ENCODE data around the gene MALRD1. TPM values are rescaled to one million over a fixed set of nuclear protein-coding genes. Genes with fewer than 3 reads are reported as not detected.

Gene MALRD1
- total and polyA plus RNA-seq, 2 donors (not counting 1 experiment from before 2014, with no cell fraction given) = 0.62 to 1.7 TPM

GRCh38 chr10:19200211-19200610 is 151.6 kb downstream of the MALRD1 start:
- TF ChIP-seq EZH2 (IDR thresholded peaks at IDR 0.05; ENCODE audit: low read length, missing control alignments) (no peak), CTCF (conservative IDR thresholded peaks at IDR 0.05 in 1 of 2, IDR thresholded peaks at IDR 0.05 in 1 of 2; ENCODE audit: low read depth in 1 of 2, low read length in 2 of 2) (no peak)
- no peak overlapping the region for H3K27ac ChIP-seq (ENCODE audit: insufficient read depth, low read length)
- no peak overlapping the region for H3K9ac ChIP-seq (ENCODE audit: insufficient read depth, low read length)
- H4K20me1 ChIP-seq (ENCODE audit: control insufficient read depth, extremely low read depth, insufficient read depth, low read length) = no peaks in the 10 kb centered on the region
- no peak overlapping the region for H3K4me3 ChIP-seq (replicated peaks in 1 of 4; ENCODE audit: control extremely low read depth in 1 of 4, insufficient read depth in 1 of 4, low read depth in 3 of 4, low read length in 4 of 4)
- H3K9me3 ChIP-seq (ENCODE audit: control insufficient read depth, insufficient read depth, low read depth, low read length) = no peaks in the 10 kb centered on the region
- no peaks in the 10 kb centered on the region for H3K27me3 ChIP-seq (ENCODE audit: control insufficient read depth, insufficient read depth, low read length)
- H2AFZ ChIP-seq (ENCODE audit: low read length) = no peak overlapping the region
- no peaks in the 10 kb centered on the region for H3K4me1 ChIP-seq (ENCODE audit: control insufficient read depth, extremely low read depth, insufficient read depth, low read length)
- H3K36me3 ChIP-seq (ENCODE audit: control insufficient read depth, insufficient read depth, low read length) = no peaks in the 10 kb centered on the region
- no peak for DNase-seq (ENCODE audit: low read depth in 2 of 2)
- no peak overlapping the region for H3K4me2 ChIP-seq (ENCODE audit: extremely low read depth, insufficient read depth, low read length)
- no peaks in the 10 kb centered on the region for H3K79me2 ChIP-seq (ENCODE audit: control insufficient read depth, insufficient read depth, low read length)

- Histone ChIP-seq H3K4me3 (replicated peaks in 1 of 4; ENCODE audit: control extremely low read depth in 1 of 4, insufficient read depth in 1 of 4, low read depth in 3 of 4, low read length in 4 of 4) (no peak overlapping the region), H3K9ac (ENCODE audit: insufficient read depth, low read length) (no peak overlapping the region), H3K36me3 (ENCODE audit: control insufficient read depth, insufficient read depth, low read length) (no peaks in the 10 kb centered on the region), H2AFZ (ENCODE audit: low read length) (no peak overlapping the region), H3K4me1 (ENCODE audit: control insufficient read depth, extremely low read depth, insufficient read depth, low read length) (no peaks in the 10 kb centered on the region), H4K20me1 (ENCODE audit: control insufficient read depth, extremely low read depth, insufficient read depth, low read length) (no peaks in the 10 kb centered on the region), H3K9me3 (ENCODE audit: control insufficient read depth, insufficient read depth, low read depth, low read length) (no peaks in the 10 kb centered on the region), H3K27me3 (ENCODE audit: control insufficient read depth, insufficient read depth, low read length) (no peaks in the 10 kb centered on the region), H3K27ac (ENCODE audit: insufficient read depth, low read length) (no peak overlapping the region), H3K79me2 (ENCODE audit: control insufficient read depth, insufficient read depth, low read length) (no peaks in the 10 kb centered on the region), H3K4me2 (ENCODE audit: extremely low read depth, insufficient read depth, low read length) (no peak overlapping the region)
- peak in 1 of 2 donors; percentile 69 for DNase-seq (ENCODE audit: low read depth in 2 of 2)
- no peak for TF ChIP-seq EZH2 (IDR thresholded peaks at IDR 0.05; ENCODE audit: low read length, missing control alignments)
- no peak for TF ChIP-seq CTCF (conservative IDR thresholded peaks at IDR 0.05 in 1 of 2, IDR thresholded peaks at IDR 0.05 in 1 of 2; ENCODE audit: low read depth in 1 of 2, low read length in 2 of 2)
Observed at GRCh38 chr10:19204246-19204917, 155.8 kb downstream of the MALRD1 start.

- no peaks in the 10 kb centered on the region for H4K20me1 ChIP-seq (ENCODE audit: control insufficient read depth, extremely low read depth, insufficient read depth, low read length)
Observed at GRCh38 chr10:19209319-19209718, 160.7 kb downstream of the MALRD1 start.

More at GRCh38 chr10:19209319-19209718, 160.7 kb downstream of the MALRD1 start:
- Histone ChIP-seq H3K9ac (ENCODE audit: insufficient read depth, low read length) (no peak overlapping the region), H3K9me3 (ENCODE audit: control insufficient read depth, insufficient read depth, low read depth, low read length) (no peaks in the 10 kb centered on the region), H3K27ac (ENCODE audit: insufficient read depth, low read length) (no peak overlapping the region), H3K4me1 (ENCODE audit: control insufficient read depth, extremely low read depth, insufficient read depth, low read length) (no peaks in the 10 kb centered on the region), H3K27me3 (ENCODE audit: control insufficient read depth, insufficient read depth, low read length) (no peaks in the 10 kb centered on the region), H3K36me3 (ENCODE audit: control insufficient read depth, insufficient read depth, low read length) (no peaks in the 10 kb centered on the region), H3K4me2 (ENCODE audit: extremely low read depth, insufficient read depth, low read length) (no peak overlapping the region), H2AFZ (ENCODE audit: low read length) (no peak overlapping the region), H3K79me2 (ENCODE audit: control insufficient read depth, insufficient read depth, low read length) (no peaks in the 10 kb centered on the region), H3K4me3 (replicated peaks in 1 of 4; ENCODE audit: control extremely low read depth in 1 of 4, insufficient read depth in 1 of 4, low read depth in 3 of 4, low read length in 4 of 4) (no peak overlapping the region)
- DNase-seq (ENCODE audit: low read depth in 2 of 2) = no peak
- TF ChIP-seq EZH2 (IDR thresholded peaks at IDR 0.05; ENCODE audit: low read length, missing control alignments) = no peak
- TF ChIP-seq CTCF (conservative IDR thresholded peaks at IDR 0.05 in 1 of 2, IDR thresholded peaks at IDR 0.05 in 1 of 2; ENCODE audit: low read depth in 1 of 2, low read length in 2 of 2) = no peak

Measured in fibroblast of lung (primary cell).